ENCODE data around the gene SNX9. TPM values are rescaled to one million over a fixed set of nuclear protein-coding genes. Genes with fewer than 3 reads are reported as not detected.

The SNX9 gene
- total RNA-seq, 1 experiment from 2014 or later, result 24.8 TPM

DNA sequence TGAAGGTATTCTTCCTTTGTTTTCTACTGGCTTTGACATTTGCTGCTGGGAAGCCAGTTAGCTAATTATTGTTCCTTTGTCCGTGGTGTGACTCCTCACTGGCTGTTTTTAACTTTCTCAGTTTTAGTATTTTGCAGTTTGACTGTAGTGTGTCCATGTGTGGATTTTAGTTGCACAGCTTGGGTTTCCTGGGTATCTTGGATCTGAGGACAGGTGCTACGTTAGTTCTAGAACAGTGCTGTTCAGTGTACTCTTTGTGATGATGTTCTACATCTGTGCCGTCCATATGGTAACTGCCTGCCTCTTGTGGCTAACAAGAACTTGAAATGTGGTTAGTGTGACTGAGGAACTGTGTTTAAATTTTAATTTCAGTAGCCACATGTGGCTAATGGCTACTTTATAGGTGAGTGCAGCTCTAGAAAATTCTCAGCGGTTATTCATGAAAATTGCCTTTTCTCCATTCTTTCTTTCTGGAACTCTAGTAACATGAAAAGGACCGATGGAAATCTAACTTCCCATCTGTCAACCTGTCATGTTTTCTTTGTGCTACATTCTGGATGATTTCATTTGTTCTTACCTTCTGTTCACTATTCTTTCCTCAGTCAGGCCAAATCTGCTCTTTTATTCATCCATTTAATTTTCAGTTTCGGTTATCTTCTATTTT lies 7.4 kb downstream of the SNX9 start:
- intact Hi-C loops (cut with micrococcal nuclease; ENCODE audit: unreplicated experiment), result no loop called here
- no peaks in the 10 kb centered on the region for H3K36me3 ChIP-seq (ENCODE audit: insufficient read depth, low read length, poor library complexity, severe bottlenecking)
- no peak for DNase-seq (ENCODE audit: low spot score)
- TF ChIP-seq, protein P1, sequence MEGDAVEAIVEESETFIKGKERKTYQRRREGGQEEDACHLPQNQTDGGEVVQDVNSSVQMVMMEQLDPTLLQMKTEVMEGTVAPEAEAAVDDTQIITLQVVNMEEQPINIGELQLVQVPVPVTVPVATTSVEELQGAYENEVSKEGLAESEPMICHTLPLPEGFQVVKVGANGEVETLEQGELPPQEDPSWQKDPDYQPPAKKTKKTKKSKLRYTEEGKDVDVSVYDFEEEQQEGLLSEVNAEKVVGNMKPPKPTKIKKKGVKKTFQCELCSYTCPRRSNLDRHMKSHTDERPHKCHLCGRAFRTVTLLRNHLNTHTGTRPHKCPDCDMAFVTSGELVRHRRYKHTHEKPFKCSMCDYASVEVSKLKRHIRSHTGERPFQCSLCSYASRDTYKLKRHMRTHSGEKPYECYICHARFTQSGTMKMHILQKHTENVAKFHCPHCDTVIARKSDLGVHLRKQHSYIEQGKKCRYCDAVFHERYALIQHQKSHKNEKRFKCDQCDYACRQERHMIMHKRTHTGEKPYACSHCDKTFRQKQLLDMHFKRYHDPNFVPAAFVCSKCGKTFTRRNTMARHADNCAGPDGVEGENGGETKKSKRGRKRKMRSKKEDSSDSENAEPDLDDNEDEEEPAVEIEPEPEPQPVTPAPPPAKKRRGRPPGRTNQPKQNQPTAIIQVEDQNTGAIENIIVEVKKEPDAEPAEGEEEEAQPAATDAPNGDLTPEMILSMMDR (conservative IDR thresholded peaks at IDR 0.05; ENCODE audit: low read depth, low read length), result no peak
- TF ChIP-seq EZH2 (IDR thresholded peaks at IDR 0.05; ENCODE audit: borderline replicate concordance, low read depth, low read length, poor library complexity, severe bottlenecking), result no peak
- POLR2A ChIA-PET (ENCODE audit: low non-redundant PET), result no interaction called here
- CTCF ChIA-PET, result no interaction called here
- H3K9me3 ChIP-seq (ENCODE audit: low read depth, low read length, poor library complexity, severe bottlenecking), result peaks cover 6% of the 10 kb centered on the region
- H3K4me3 ChIP-seq (ENCODE audit: low read depth, low read length, poor library complexity, severe bottlenecking), result no peak overlapping the region
- no peaks in the 10 kb centered on the region for H3K27me3 ChIP-seq (replicated peaks; ENCODE audit: insufficient read depth, low read depth, low read length, poor library complexity)
- H3K4me1 ChIP-seq (ENCODE audit: insufficient read depth, low read length, poor library complexity, severe bottlenecking), result peaks cover 29% of the 10 kb centered on the region
- no TSS peak for BruUV-seq (replicated peaks)
- no peak overlapping the region for H3K27ac ChIP-seq (ENCODE audit: low read depth, low read length, poor library complexity, severe bottlenecking)

DNA sequence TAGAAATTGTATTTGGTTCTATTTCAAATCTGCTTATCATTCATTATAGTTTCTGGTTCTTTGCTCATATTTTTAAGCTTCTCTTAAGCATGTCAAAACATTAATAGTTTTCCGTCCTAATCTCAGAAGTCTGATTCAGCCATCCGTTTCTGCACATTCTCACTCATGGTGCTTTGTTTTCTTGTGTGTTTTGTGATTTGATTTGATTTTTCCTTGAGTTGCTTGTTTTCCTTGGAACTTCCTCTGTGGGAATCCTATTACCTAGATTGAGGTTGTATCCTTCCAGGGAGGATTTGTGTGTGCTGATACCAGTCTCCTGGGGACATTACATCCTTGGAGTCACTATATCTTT lies 7.9 kb downstream of the SNX9 start:
- no peaks in the 10 kb centered on the region for H3K36me3 ChIP-seq (ENCODE audit: insufficient read depth, low read length, poor library complexity, severe bottlenecking)
- no peak for DNase-seq (ENCODE audit: low spot score)
- no TSS peak for BruUV-seq (replicated peaks)
- peak overlapping the region; percentile 12 for H3K27ac ChIP-seq (ENCODE audit: low read depth, low read length, poor library complexity, severe bottlenecking)
- H3K9me3 ChIP-seq (ENCODE audit: low read depth, low read length, poor library complexity, severe bottlenecking), result peaks cover 6% of the 10 kb centered on the region
- peaks cover 25% of the 10 kb centered on the region for H3K4me1 ChIP-seq (ENCODE audit: insufficient read depth, low read length, poor library complexity, severe bottlenecking)
- no peak overlapping the region for H3K4me3 ChIP-seq (ENCODE audit: low read depth, low read length, poor library complexity, severe bottlenecking)
- ChIA-PET POLR2A (ENCODE audit: low non-redundant PET) (no interaction called here), CTCF (no interaction called here)
- no peak for TF ChIP-seq EZH2 (IDR thresholded peaks at IDR 0.05; ENCODE audit: borderline replicate concordance, low read depth, low read length, poor library complexity, severe bottlenecking)
- TF ChIP-seq, protein P1 (conservative IDR thresholded peaks at IDR 0.05; ENCODE audit: low read depth, low read length), result no peak
- H3K27me3 ChIP-seq (replicated peaks; ENCODE audit: insufficient read depth, low read depth, low read length, poor library complexity), result no peaks in the 10 kb centered on the region
- intact Hi-C loops (cut with micrococcal nuclease; ENCODE audit: unreplicated experiment), result no loop called here

DNA sequence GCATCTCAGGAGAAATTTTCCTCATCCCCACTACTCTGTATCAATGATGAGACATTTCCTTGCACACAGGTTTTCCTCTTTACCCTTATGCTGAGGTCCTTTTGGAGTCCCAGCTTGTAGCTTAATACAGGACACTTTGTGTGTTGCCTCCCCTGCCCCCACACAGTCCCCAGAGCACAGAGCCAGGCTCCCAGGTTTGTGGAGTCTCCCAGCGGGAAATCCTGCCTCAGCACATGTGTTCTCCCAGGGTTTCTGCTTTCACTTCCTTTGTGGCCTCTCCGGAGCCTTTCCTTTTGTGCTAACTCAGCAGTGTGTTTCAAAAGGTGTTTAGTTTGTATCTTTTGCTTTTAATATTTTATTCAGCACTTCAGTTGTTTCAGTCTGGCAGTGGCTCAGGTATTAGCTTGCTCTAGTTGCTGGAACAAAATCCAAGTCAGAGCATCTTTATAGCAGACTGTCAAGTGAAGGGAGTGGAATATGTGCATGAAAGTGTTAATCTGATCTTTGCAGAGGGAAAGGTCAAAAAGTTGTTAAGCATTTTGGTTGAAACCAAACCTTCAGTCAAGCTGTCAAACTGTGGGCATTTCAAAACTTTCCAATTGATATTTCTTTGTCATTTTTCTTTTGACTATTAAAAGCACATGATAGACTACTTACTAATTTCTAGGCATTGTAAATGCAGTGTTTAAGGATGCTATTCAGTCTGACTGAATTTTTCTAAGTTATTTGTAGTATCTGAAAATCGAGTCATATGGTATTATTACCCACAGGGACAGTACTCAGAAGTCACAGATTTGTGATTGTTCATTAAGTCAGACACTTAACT lies 8.6 kb downstream of the SNX9 start:
- H3K9me3 ChIP-seq (ENCODE audit: low read depth, low read length, poor library complexity, severe bottlenecking), result peaks cover 6% of the 10 kb centered on the region
- H3K4me1 ChIP-seq (ENCODE audit: insufficient read depth, low read length, poor library complexity, severe bottlenecking), result peaks cover 25% of the 10 kb centered on the region
- H3K4me3 ChIP-seq (ENCODE audit: low read depth, low read length, poor library complexity, severe bottlenecking), result no peak overlapping the region
- H3K27ac ChIP-seq (ENCODE audit: low read depth, low read length, poor library complexity, severe bottlenecking), result peak overlapping the region; percentile 12
- CTCF ChIA-PET, result no interaction called here
- no TSS peak for BruUV-seq (replicated peaks)
- intact Hi-C loops (cut with micrococcal nuclease; ENCODE audit: unreplicated experiment), result no loop called here
- H3K36me3 ChIP-seq (ENCODE audit: insufficient read depth, low read length, poor library complexity, severe bottlenecking), result no peaks in the 10 kb centered on the region
- TF ChIP-seq, protein P1 (conservative IDR thresholded peaks at IDR 0.05; ENCODE audit: low read depth, low read length), result no peak
- no peak for TF ChIP-seq EZH2 (IDR thresholded peaks at IDR 0.05; ENCODE audit: borderline replicate concordance, low read depth, low read length, poor library complexity, severe bottlenecking)
- POLR2A ChIA-PET (ENCODE audit: low non-redundant PET), result no interaction called here
- DNase-seq (ENCODE audit: low spot score), result peak; percentile 20
- no peaks in the 10 kb centered on the region for H3K27me3 ChIP-seq (replicated peaks; ENCODE audit: insufficient read depth, low read depth, low read length, poor library complexity)
